Spleen (tissue), 11 donors: ENCODE measurements around the gene KLHL30. TPM values are rescaled to one million over a fixed set of nuclear protein-coding genes. Genes with fewer than 3 reads are reported as not detected.
A peak's percentile ranks its signal among the peaks of the same experiment; 100 is the strongest.

Experiments
- DNase-seq: peaks from one replicate; pipeline ENCODE4 v3.0.0-alpha.2; 2020
- H3K27ac ChIP-seq, 8 donors: fragments of 200-600 bp; sonication (generic) in 7 of 8; 1 replicate in 4 of 8; 2 replicates in 4 of 8; pipeline versions ENCODE4 v1.5.0 to v1.8.0; 2016 to 2021; ENCODE audit warnings: inconsistent platforms in 4 of 8, mild to moderate bottlenecking in 4 of 8, moderate library complexity in 1 of 8
- H3K27me3 ChIP-seq, 7 donors: fragments of 200-600 bp; sonication (generic) in 6 of 7; replicated peaks in 1 of 7; 1 replicate in 4 of 7; 2 replicates in 3 of 7; pipeline versions ENCODE4 v1.5.0 to v1.8.0; 2016 to 2021; ENCODE audit warnings: inconsistent platforms in 3 of 7, mild to moderate bottlenecking in 1 of 7
- H3K36me3 ChIP-seq, 6 donors: fragments of 200-600 bp; sonication (generic) in 5 of 6; 1 replicate in 4 of 6; 2 replicates in 2 of 6; pipeline versions ENCODE4 v1.5.0 to v1.8.0; 2016 to 2021; ENCODE audit warnings: inconsistent platforms in 2 of 6
- H3K4me1 ChIP-seq, 6 donors: fragments of 200-600 bp; sonication (generic) in 5 of 6; 1 replicate in 3 of 6; 2 replicates in 3 of 6; pipeline versions ENCODE4 v1.5.0 to v1.8.0; 2016 to 2021; ENCODE audit warnings: inconsistent platforms in 3 of 6
- H3K4me3 ChIP-seq, 8 donors: fragments of 200-600 bp; sonication (generic) in 7 of 8; 1 replicate in 4 of 8; 2 replicates in 4 of 8; pipeline versions ENCODE4 v1.5.0 to v1.8.0; 2016 to 2021; ENCODE audit warnings: inconsistent platforms in 4 of 8, mild to moderate bottlenecking in 4 of 8, moderate library complexity in 2 of 8
- H3K9me3 ChIP-seq, 8 donors: fragments of 200-600 bp; sonication (generic) in 7 of 8; 1 replicate in 4 of 8; 2 replicates in 4 of 8; pipeline versions ENCODE4 v1.5.0 to v1.8.0; 2016 to 2021; ENCODE audit warnings: inconsistent platforms in 4 of 8
- POLR2A ChIP-seq, 3 donors: fragments of 450-650 bp; IDR thresholded peaks; one replicate each; pipeline ENCODE4 v1.5.1; 2017; ENCODE audit warnings: antibody characterized with exemption in 3 of 3, mild to moderate bottlenecking in 1 of 3
- POLR2AphosphoS5 ChIP-seq, 3 donors: sonication (generic); formaldehyde crosslinking; IDR thresholded peaks; one replicate each; pipeline ENCODE4 v1.5.1; 2017; ENCODE audit warnings: antibody characterized with exemption in 3 of 3
- WGBS, 5 donors: extraction: QIAGEN DNeasy Blood & Tissue Kit in 3 of 5; methylation state at CpG; one replicate each; pipeline versions ENCODE4 v1.1.5 to v1.1.7; 2013 to 2018; 5-methylcytosine and 5-hydroxymethylcytosine counted together
- intact Hi-C: fragments of 100-400 bp; cut with DNase I; formaldehyde crosslinking; loops from one replicate; pipeline ENCODE4 v1.15.0; 2023; ENCODE audit warnings: low total_unique reads
- polyA plus RNA-seq, 3 donors: library from polyadenylated mRNA; stranded (reverse); fragments of 200-250 nt; gene quantifications; one replicate each; pipeline ENCODE4 v1.2.1, GENCODE V29; 2013
- total RNA-seq, 7 donors: library from RNA; depleted of rRNA in 3 of 7; stranded (reverse); fragments of >200 nt in 3 of 7; fragmentation: NEBNext Ultra II Directional in 4 of 7; extraction: Animal tissue kit (Norgen Biotek cat#: 25700) in 4 of 7; gene quantifications; one replicate each; pipeline versions ENCODE4 v1.1.0 to v1.2.1, GENCODE V29; 2016 to 2021
- TF ChIP-seq, protein P1 (sequence below), 11 experiments: fragments of 200-600 bp in 7 of 11; fragments of 450-650 bp in 4 of 11; sonication (generic) in 4 of 11; IDR thresholded peaks in 8 of 11; conservative IDR thresholded peaks in 3 of 11; 1 replicate in 7 of 11; 2 replicates in 4 of 11; pipeline versions ENCODE4 v1.4.0 to v1.8.0; 2016 to 2021; ENCODE audit warnings: antibody characterized with exemption in 11 of 11, inconsistent platforms in 4 of 11, mild to moderate bottlenecking in 1 of 11
- donor health status: healthy with polysubstance abuse.
- donor health status: DM: no; HTN: no; CAD: no; lungs with moderate emphysema.
- donor health status: DM: no; HTN: no; CAD: no.
- donor health status: Bipolar disorder and iron deficiency.
- donor health status: healthy.
- donor health status: DM: no; HTN: no; CAD: no.
- donor health status: DM: yes; HTN: yes; CAD: no.

The KLHL30 gene
- total and polyA plus RNA-seq, 10 donors: 0.09 to 0.85 (median 0.23) TPM; not detected in 2

DNA sequence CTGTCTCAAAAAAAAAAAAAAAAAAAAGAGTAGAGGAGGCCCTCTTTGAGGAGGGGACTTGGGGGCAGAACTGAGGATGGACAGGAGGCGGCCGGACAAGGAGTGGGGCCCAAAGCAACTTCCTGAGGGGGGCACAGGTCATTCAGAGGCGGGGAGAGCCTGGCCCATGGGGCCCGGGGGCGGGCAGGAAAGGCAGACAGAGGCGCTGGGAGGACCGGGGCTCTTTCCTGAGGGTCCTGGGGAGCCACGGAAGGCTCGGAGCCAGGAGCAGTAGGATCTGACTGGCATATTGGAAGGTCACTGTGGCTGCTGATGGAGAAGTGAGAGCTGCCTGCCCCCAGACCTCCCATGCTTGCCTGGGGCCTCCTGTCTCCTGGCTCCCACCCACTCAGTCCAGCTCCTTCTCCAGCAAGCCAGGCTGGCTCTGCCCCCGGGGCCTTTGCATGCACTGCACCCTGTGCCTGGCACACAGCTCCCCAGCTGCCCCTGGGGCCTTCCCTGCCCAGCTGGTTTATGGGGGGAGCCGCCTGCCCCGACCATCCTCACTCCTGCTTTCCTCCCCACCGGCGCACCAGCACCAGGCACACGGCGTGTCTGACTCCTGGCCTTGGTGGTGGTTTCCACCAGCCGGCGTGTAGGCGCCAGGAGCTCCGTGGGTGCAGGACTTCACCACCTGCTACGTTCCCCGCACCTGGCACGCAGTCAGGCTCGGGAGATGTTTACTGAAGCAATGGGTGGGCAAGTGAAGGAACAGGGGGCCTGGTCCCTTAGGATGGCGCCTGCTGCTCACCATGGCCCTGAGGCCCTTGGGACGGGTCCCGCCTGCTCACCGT lies 32.7 kb upstream of the KLHL30 start:
- TF ChIP-seq POLR2A (IDR thresholded peaks at IDR 0.05): no peak
- no peak for TF ChIP-seq POLR2AphosphoS5 (IDR thresholded peaks at IDR 0.05)
- TF ChIP-seq, protein P1, sequence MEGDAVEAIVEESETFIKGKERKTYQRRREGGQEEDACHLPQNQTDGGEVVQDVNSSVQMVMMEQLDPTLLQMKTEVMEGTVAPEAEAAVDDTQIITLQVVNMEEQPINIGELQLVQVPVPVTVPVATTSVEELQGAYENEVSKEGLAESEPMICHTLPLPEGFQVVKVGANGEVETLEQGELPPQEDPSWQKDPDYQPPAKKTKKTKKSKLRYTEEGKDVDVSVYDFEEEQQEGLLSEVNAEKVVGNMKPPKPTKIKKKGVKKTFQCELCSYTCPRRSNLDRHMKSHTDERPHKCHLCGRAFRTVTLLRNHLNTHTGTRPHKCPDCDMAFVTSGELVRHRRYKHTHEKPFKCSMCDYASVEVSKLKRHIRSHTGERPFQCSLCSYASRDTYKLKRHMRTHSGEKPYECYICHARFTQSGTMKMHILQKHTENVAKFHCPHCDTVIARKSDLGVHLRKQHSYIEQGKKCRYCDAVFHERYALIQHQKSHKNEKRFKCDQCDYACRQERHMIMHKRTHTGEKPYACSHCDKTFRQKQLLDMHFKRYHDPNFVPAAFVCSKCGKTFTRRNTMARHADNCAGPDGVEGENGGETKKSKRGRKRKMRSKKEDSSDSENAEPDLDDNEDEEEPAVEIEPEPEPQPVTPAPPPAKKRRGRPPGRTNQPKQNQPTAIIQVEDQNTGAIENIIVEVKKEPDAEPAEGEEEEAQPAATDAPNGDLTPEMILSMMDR (IDR thresholded peaks at IDR 0.05 in 8 of 11, conservative IDR thresholded peaks at IDR 0.05 in 3 of 11): no peak
- WGBS, 5 donors: 87 to 89% (median 89%) methylated on average over 21 to 28 of the region's 28 CpGs
- no peaks in the 10 kb centered on the region for H3K27me3 ChIP-seq
- peak; percentile 77 for DNase-seq
- no peak overlapping the region for H3K27ac ChIP-seq
- H3K36me3 ChIP-seq: no peaks in the 10 kb centered on the region
- H3K4me1 ChIP-seq: peaks cover 15 to 41% (median 32%) of the 10 kb centered on the region in 6 donors
- no peak overlapping the region for H3K4me3 ChIP-seq
- intact Hi-C loops: no loop called here
- peaks cover 0 to 1% (median 0%) of the 10 kb centered on the region in 8 donors for H3K9me3 ChIP-seq

GRCh38 chr2:238106339-238106697 lies 32.1 kb upstream of the KLHL30 start:
- TF ChIP-seq POLR2AphosphoS5 (IDR thresholded peaks at IDR 0.05) (no peak), POLR2A (IDR thresholded peaks at IDR 0.05) (no peak)
- TF ChIP-seq, protein P1 (IDR thresholded peaks at IDR 0.05 in 8 of 11, conservative IDR thresholded peaks at IDR 0.05 in 3 of 11): no peak
- Histone ChIP-seq H3K4me1 (peaks cover 15 to 40% (median 32%) of the 10 kb centered on the region in 6 donors), H3K27ac (no peak overlapping the region), H3K4me3 (no peak overlapping the region), H3K27me3 (no peaks in the 10 kb centered on the region), H3K36me3 (no peaks in the 10 kb centered on the region), H3K9me3 (peaks cover 0 to 7% (median 2%) of the 10 kb centered on the region in 8 donors)
- 86 to 100% (median 89%) methylated on average over 4 to 13 of the region's 13 CpGs for WGBS, 5 donors
- intact Hi-C loops: no loop called here
- no peak for DNase-seq

DNA sequence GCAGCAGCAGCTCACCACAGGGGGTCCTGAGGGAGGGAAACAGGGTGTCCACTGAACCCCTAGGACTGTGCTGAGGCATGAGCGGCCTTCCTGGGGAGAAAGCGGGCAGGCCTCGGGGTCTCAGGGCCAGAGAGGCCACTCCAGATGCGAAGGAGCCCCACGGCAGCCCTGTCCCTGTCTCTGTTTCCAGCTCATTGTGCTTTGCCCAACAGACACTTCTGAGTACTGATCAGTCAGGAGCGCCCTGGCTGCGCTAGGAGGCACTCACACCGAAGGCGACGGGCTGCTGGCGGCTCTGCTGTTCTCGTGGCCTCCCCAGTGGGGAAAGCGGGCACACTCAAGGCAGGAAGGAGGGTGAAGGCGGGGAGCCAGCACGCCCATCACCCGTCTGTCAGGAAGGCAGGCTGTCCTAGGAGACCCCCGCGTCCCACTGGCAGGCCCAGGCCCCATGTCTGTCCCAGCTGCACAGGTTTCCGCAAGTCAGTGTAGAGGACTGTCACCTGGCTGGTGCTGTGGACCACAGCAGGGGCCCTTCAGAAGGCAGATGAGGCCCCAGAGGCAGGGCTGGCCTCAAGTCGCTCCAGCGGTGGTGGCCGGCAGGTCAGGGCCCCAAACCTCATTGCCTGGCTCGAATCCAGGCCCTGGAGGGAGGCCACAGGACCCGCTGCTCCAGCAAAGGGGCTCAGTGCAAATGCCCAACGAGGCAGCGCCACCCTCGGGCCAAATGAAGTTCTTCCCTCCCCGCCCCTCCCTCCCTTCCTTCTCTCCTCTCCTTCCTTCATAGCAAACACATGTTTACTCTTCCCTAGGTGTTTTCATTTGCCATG lies 31.6 kb upstream of the KLHL30 start:
- peaks cover 15 to 40% (median 32%) of the 10 kb centered on the region in 6 donors for H3K4me1 ChIP-seq
- 59 to 77% (median 72%) methylated on average over 12 to 28 of the region's 28 CpGs for WGBS, 5 donors
- no peaks in the 10 kb centered on the region for H3K36me3 ChIP-seq
- H3K27me3 ChIP-seq: no peaks in the 10 kb centered on the region
- H3K9me3 ChIP-seq: peaks cover 0 to 13% (median 8%) of the 10 kb centered on the region in 8 donors
- TF ChIP-seq, protein P1 (IDR thresholded peaks at IDR 0.05 in 8 of 11, conservative IDR thresholded peaks at IDR 0.05 in 3 of 11): peak in 8 of 11 experiments; percentile 9 to 56 (median 35)
- TF ChIP-seq POLR2A (IDR thresholded peaks at IDR 0.05) (no peak), POLR2AphosphoS5 (IDR thresholded peaks at IDR 0.05) (no peak)
- DNase-seq: peak; percentile 84
- intact Hi-C loops: no loop called here
- peak overlapping the region in 4 of 8 donors; percentile 34 to 67 (median 50) for H3K27ac ChIP-seq
- H3K4me3 ChIP-seq: peak overlapping the region in 4 of 8 donors; percentile 6 to 56 (median 16)
